Activated CD4-positive, alpha-beta T cell treated with anti-CD3 and anti-CD28 coated beads, Interleukin-2, amount 10 ng/mL, durations not matched to agents 24 days and 14 days (primary cell): Measurements from ENCODE around the gene IRF3. TPM values are rescaled to one million over a fixed set of nuclear protein-coding genes. Genes with fewer than 3 reads are reported as not detected.

ENCODE experiments used
- DNase-seq: peaks from one replicate; pipeline ENCODE4 v3.0.0; 2022
- H3K27ac Mint-ChIP-seq: one replicate; pipeline ENCODE4 v1.8.0; 2022; ENCODE audit warnings: mild to moderate bottlenecking, mixed read lengths
- H3K27me3 Mint-ChIP-seq: one replicate; pipeline ENCODE4 v1.8.0; 2022; ENCODE audit warnings: mixed read lengths
- H3K36me3 Mint-ChIP-seq: one replicate; pipeline ENCODE4 v1.8.0; 2022; ENCODE audit warnings: low read depth, mild to moderate bottlenecking, mixed read lengths
- H3K4me1 Mint-ChIP-seq: one replicate; pipeline ENCODE4 v1.8.0; 2021; ENCODE audit warnings: mixed read lengths
- H3K4me3 Mint-ChIP-seq: one replicate; pipeline ENCODE4 v1.8.0; 2022; ENCODE audit warnings: mild to moderate bottlenecking, moderate library complexity, mixed read lengths
- H3K9me3 Mint-ChIP-seq: one replicate; pipeline ENCODE4 v1.8.0; 2021; ENCODE audit warnings: mixed read lengths
- intact Hi-C: fragments of 100-400 bp; cut with micrococcal nuclease; formaldehyde crosslinking; loops from one replicate; pipeline ENCODE4 v1.15.1; 2023
- total RNA-seq: library from RNA; stranded (reverse); gene quantifications from 2 replicates; pipeline ENCODE4 v1.2.3, GENCODE V29; 2022

IRF3 gene
- total RNA-seq, 1 donor from 2014 or later: 151 TPM

DNA sequence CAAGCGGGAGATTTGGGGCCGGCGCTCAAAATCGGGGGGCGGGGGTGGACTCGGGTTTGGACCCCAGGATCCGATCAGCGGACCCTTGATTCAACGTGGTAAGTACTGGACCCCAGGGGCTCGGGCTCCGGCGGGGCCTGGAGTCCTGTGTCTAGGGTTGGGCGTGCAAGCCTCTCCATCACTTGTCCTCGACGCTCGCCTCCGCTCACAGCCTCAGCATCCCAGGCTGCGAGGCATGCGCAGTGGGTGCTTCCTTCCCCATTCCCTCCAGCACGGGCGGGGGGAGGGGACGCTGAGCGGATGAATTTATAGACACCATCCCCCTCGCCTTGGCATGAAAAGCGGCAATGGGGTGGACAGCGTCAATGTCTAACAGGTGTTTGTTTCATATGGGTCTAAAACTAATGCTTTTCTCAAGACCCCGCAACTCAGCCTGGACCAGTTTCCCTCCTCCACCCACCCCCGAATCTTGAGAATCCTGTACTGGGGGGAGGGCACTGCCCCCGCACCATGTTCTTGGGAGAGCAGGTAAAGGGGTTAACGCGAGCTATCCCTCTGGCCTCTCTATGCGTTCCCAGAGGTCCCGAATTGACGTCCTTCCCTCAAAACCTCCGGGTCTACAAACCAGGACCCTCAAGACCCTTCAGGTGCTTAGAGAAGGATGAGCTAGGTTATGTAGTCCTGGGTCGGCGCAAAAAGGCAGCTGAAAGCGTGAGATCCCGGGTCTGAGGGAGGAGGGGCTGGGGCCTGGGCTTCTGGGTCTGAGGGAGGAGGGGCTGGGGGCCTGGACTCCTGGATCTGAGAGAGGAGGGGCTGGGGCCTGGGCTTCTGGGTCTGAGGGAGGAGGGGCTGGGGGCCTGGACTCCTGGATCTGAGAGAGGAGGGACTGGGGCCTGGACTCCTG, 25.8 kb upstream of the IRF3 start:
- Mint-ChIP-seq H3K27me3 (peaks cover 13% of the 10 kb centered on the region), H3K9me3 (no peaks in the 10 kb centered on the region), H3K4me1 (peaks cover 19% of the 10 kb centered on the region), H3K36me3 (peaks cover 26% of the 10 kb centered on the region), H3K27ac (peak overlapping the region; percentile 63), H3K4me3 (peak overlapping the region; percentile 87)
- peak; percentile 79 for DNase-seq
- intact Hi-C loops: loop anchor here (2.0 kb wide), 1 partner anchor 75 kb away; the partner anchor contains the start of gene AP2A1

DNA sequence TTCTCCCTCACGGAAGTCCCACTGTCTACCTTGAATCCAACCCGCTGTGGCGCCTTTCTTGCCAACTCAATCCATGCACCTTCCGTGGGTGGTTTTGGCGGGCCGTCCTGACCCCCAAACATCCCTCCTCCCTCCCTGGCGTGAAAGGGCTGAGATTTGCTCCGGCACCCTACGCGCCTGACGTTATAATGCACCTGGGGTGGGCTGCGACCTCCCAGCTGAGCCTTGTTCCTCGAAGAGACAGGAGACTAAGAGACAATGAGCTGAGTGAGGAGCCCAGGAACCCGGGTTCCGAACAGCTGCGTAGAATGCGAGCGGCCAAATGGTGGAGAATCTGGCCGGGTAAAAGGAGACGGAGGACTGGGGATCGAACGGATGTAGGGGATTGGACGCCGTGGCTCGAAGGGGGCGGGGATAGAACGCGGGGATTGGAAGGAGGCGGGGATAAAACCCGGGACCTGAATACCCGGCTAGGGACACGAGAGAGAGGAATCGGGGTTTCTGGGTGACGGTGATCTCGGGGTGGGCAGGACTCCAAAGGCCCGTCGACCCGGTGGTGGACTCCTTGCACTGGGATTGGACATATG, 25.1 kb upstream of the IRF3 start, which contains the start of gene CPT1C:
TSS of gene CPT1C (plus strand) at position 461 of the 587 bp plus-strand sequence. CDS start 1,137 bp downstream, outside the sequence.
- peaks cover 13% of the 10 kb centered on the region for H3K27me3 Mint-ChIP-seq
- peak within 1 kb of the TSS; percentile 63 for H3K27ac Mint-ChIP-seq
- no peaks in the 10 kb centered on the region for H3K9me3 Mint-ChIP-seq
- DNase-seq: peak; percentile 88
- H3K4me1 Mint-ChIP-seq: peaks cover 19% of the 10 kb centered on the region
- intact Hi-C loops: loop anchor here (2.0 kb wide), 1 partner anchor 76 kb away; the partner anchor contains the start of gene AP2A1
- H3K4me3 Mint-ChIP-seq: peak within 1 kb of the TSS; percentile 87
- H3K36me3 Mint-ChIP-seq: peaks cover 30% of the 10 kb centered on the region

DNA sequence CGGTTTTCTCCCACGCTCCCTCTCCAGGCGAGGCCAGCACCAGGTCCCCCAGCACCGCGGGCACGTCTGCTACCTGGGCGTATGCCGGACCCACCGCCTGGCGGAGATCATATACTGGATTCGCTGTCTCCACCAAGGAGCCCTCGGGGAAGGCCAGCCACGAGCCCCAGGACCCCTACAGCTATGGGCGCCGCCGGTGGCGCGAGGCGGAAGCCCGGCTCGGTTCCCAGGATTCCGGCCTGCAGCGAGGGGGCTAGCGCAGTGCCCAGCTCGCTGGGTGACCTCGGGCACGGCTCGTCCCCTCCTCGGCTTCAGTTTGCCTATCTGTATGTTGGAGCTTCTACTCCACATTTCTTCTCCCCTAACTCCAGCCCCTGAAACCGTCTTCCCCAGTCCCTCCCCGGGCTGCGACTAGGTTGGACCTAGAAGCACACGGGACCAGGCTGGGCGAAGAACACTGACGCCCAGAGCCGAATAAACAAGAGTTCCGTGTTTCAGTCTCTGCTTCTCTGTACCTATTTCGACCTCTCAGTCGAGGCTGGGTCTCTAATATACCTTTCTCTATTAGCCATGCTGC, 24.5 kb upstream of the IRF3 start:
- intact Hi-C loops: loop anchor here (2.0 kb wide), 1 partner anchor 77 kb away; the partner anchor contains the start of gene AP2A1
- peaks cover 35% of the 10 kb centered on the region for H3K36me3 Mint-ChIP-seq
- peak overlapping the region; percentile 4 for H3K27ac Mint-ChIP-seq
- H3K4me3 Mint-ChIP-seq: peak overlapping the region; percentile 87
- no peaks in the 10 kb centered on the region for H3K9me3 Mint-ChIP-seq
- peaks cover 13% of the 10 kb centered on the region for H3K27me3 Mint-ChIP-seq
- DNase-seq: no peak
- peaks cover 19% of the 10 kb centered on the region for H3K4me1 Mint-ChIP-seq

DNA sequence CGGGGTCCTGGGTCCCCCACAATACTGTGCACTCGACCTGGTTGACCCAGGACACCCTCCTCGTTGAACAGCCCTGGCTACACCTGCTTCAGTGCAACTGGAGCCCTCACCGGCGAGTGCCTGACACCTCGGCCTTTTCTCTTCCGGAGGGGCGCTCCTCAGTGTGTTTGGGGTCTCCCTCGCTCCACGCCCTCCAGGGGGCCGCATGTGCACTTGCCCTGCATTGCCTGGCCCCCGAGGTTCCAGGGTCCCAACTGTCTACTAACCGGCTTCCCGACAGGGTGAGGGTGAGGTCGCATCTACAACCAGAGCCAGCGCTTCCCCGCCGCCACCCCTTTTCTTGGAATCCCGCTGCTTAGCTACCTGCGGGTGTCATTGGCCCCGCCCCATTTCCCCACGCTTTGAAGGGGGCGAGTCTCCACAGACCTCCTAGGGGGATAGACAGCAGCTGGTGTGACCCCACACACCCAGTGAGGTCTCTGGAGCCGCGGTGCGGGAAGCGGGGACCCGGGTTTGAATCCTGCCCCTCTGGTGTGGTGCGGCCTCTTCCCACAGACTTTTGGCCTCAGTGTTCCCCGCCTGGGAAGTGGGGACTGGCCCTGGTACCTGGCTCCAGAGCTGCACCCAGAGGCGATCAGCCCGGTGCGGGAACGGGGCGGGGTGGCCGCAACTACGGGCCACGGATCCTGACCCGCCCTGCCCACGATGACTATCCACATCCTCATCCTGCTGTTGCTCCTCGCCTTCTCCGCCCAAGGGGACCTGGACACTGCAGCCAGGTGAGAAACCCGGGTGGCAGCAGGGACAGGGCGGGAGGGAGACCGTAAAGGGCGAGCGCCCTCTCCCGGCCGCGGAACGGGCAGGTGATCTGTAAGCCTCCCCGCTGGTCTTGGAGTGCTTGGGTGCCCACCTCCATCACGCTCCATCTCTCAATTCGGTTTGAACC, 23.7 kb upstream of the IRF3 start, which contains the start of gene ADM5:
TSS of gene ADM5 (plus strand) at position 462 of the 946 bp plus-strand sequence. CDS start at position 706, 244 bp downstream.
- DNase-seq: peak; percentile 77
- H3K27me3 Mint-ChIP-seq: peaks cover 13% of the 10 kb centered on the region
- peaks cover 38% of the 10 kb centered on the region for H3K36me3 Mint-ChIP-seq
- peak within 1 kb of the TSS; percentile 43 for H3K27ac Mint-ChIP-seq
- H3K9me3 Mint-ChIP-seq: no peaks in the 10 kb centered on the region
- intact Hi-C loops: loop anchor here (2.0 kb wide), 1 partner anchor 77 kb away; the partner anchor contains the start of gene AP2A1
- peaks cover 19% of the 10 kb centered on the region for H3K4me1 Mint-ChIP-seq
- peak within 1 kb of the TSS; percentile 87 for H3K4me3 Mint-ChIP-seq

DNA sequence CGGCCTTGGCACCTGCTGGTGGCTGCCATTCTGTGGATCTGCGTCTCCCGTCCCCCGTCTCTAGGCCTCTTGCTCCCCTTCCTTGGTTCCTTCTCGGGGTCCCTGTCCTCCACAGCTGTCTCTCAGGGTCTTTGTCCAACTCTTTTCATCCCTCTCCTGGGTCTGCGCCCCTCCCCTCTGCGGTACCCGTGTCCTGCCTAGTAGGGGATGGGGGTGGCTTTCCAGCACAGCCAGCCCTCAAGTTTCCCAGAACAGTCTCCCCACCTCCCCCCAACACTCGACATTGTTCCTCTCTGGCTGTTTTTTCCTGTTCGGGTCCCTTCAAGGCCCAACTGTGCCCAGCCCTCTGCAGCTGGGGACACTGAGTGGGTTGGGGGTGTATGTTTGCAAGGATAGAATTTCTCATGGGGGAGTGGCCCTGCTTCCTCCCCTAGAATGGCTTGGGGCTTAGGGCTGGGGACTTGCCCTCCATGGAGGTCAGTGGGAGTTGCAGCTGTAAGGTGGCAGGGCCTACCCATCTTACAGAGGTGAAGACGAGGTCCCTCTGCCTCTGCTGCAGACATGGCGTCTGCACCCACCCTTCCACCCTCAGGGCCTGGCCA, 23.0 kb upstream of the IRF3 start:
- no peaks in the 10 kb centered on the region for H3K9me3 Mint-ChIP-seq
- H3K36me3 Mint-ChIP-seq: peaks cover 46% of the 10 kb centered on the region
- peaks cover 19% of the 10 kb centered on the region for H3K4me1 Mint-ChIP-seq
- no peak for DNase-seq
- H3K27ac Mint-ChIP-seq: peak overlapping the region; percentile 43
- intact Hi-C loops: no loop called here
- H3K27me3 Mint-ChIP-seq: peaks cover 13% of the 10 kb centered on the region
- no peak overlapping the region for H3K4me3 Mint-ChIP-seq

DNA sequence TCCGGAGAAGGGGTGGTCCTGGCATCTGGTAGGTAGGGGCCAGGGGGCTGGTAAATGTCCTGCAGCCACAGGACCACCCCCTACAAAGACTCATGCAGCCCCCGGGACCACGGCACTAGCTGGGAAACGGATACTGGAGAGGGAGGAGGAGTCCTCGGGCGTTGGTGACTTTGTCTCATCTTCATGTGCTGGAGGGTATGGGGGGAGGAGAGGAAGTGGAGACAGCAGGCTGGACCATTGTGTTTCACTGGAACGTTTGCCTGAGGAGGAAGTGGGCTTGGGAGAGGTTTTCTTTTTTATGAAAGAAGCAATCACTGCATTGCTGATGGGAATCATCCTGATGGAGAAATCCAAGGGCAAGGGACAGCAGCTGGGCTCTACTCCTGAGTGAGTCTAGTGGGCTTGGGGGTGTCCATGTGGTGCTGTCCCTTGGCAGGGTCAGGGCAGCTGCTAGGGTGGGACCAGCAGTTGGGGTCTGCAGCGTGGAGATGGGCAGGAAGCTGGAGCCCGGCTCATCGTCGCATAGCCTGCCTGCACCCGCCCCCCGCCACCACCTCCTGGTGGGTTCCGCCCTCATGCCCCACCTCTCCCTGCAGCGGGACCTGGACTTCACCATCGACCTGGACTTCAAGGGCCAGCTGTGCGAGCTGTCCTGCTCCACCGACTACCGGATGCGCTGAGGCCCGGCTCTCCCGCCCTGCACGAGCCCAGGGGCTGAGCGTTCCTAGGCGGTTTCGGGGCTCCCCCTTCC, 22.1 kb upstream of the IRF3 start:
- Mint-ChIP-seq H3K27me3 (peaks cover 13% of the 10 kb centered on the region), H3K27ac (peak overlapping the region; percentile 31), H3K4me3 (no peak overlapping the region), H3K36me3 (peaks cover 50% of the 10 kb centered on the region), H3K9me3 (no peaks in the 10 kb centered on the region), H3K4me1 (peaks cover 19% of the 10 kb centered on the region)
- intact Hi-C loops: no loop called here
- DNase-seq: no peak

DNA sequence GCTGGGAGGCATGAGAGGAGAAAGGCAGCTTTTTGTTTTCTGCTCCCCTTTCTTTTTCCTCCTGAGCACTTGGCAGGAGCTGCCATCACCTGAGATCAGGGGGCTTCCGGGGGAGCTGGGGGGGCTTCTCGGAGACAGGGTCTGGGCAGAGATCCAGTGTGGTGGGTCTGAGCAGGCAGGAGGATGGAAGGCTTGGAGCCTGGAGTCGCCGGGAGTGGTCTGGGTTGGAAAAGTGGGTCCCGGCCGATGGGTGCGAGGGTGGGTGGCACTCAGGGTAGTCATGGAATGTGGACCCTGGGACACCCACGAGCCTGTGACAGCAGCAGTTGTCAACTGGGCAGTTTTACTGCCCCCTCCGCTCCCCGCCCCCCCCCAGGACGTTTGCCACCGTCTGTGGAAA, 21.5 kb upstream of the IRF3 start:
- H3K27me3 Mint-ChIP-seq: peaks cover 8% of the 10 kb centered on the region
- no peak overlapping the region for H3K27ac Mint-ChIP-seq
- DNase-seq: no peak
- H3K9me3 Mint-ChIP-seq: no peaks in the 10 kb centered on the region
- H3K4me1 Mint-ChIP-seq: peaks cover 22% of the 10 kb centered on the region
- intact Hi-C loops: no loop called here
- no peak overlapping the region for H3K4me3 Mint-ChIP-seq
- peaks cover 54% of the 10 kb centered on the region for H3K36me3 Mint-ChIP-seq

DNA sequence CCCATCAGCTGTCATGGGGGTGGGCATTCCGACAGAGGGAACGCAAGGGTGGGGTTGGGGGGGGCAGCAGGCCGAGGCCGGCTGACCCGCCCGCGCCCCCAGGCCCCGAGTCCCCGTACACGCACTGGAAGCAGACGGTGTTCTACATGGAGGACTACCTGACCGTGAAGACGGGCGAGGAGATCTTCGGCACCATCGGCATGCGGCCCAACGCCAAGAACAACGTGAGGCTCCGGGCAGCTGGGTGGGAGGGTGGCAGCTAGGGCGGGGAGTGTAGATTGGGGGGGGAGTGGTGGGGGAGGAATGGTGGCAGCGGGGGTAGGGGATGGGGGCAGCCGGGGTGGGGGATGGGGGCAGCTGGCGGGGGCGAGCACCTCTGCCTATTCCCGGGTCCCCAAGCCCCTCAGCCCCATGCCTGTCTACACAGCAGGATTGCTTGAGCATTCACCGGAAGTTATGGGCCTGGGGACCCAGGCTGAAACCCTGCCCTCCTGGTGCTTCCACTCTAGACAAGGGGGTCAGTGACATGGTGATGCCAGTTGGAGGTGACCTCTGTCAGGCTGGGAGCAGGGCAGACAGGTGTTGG, 20.9 kb upstream of the IRF3 start:
- intact Hi-C loops: no loop called here
- Mint-ChIP-seq H3K4me1 (peaks cover 23% of the 10 kb centered on the region), H3K9me3 (no peaks in the 10 kb centered on the region), H3K4me3 (no peak overlapping the region), H3K36me3 (peaks cover 59% of the 10 kb centered on the region), H3K27ac (no peak overlapping the region), H3K27me3 (peaks cover 8% of the 10 kb centered on the region)
- no peak for DNase-seq

DNA sequence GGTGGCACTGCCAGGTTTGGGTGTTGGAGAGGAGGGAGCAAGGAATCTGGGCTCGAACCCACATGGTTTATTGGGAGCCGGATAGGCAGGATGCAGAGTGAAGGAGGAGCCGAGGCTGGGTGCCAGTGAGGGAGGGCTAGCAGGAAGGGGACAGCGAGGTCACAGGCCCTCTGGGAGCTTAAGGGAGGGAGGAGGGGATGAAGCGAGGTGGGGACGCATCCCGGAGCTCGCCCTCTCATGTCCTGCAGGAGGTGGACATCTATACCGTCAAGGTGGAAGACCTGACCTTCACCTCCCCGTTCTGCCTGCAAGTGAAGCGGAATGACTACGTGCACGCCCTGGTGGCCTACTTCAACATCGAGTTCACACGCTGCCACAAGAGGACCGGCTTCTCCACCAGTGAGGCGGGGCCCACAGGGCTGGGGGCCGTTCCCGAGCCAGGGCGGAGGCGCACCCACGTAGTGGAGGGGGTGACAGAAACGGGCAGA, 20.2 kb upstream of the IRF3 start:
- Mint-ChIP-seq H3K4me1 (peaks cover 20% of the 10 kb centered on the region), H3K27ac (no peak overlapping the region), H3K9me3 (no peaks in the 10 kb centered on the region), H3K36me3 (peaks cover 62% of the 10 kb centered on the region), H3K27me3 (peaks cover 7% of the 10 kb centered on the region), H3K4me3 (no peak overlapping the region)
- DNase-seq: no peak
- intact Hi-C loops: no loop called here

DNA sequence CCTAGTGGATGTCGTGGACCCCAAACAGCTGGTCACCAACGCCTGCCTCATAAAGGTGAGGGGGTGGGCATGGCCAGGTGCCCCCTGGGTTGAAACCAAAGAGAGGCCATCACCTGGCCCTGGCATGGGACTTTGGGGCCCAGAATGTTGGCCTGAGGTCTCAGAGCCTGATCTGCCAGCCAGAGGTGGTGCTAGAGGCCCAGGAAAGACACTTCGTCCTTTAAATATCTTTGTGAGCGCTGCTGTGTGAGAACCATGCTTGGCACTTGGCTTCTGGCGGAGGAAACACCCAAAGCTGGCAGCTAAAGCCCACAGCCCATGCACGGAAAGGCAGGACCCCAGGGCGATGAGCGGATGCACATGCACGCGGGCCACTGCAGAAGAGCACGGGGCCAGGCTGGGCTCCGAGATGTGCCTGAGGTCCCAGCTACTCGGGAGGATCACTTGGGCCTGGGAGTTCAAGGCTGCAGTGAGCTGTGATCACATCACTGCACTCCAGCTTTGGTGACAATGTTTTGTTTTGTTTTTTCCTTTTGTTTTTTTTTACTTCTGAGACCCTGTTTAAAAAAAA, 19.4 kb upstream of the IRF3 start:
- no peaks in the 10 kb centered on the region for H3K9me3 Mint-ChIP-seq
- no peak overlapping the region for H3K4me3 Mint-ChIP-seq
- DNase-seq: no peak
- intact Hi-C loops: no loop called here
- H3K27me3 Mint-ChIP-seq: no peaks in the 10 kb centered on the region
- peaks cover 61% of the 10 kb centered on the region for H3K36me3 Mint-ChIP-seq
- H3K4me1 Mint-ChIP-seq: peaks cover 18% of the 10 kb centered on the region
- H3K27ac Mint-ChIP-seq: no peak overlapping the region

DNA sequence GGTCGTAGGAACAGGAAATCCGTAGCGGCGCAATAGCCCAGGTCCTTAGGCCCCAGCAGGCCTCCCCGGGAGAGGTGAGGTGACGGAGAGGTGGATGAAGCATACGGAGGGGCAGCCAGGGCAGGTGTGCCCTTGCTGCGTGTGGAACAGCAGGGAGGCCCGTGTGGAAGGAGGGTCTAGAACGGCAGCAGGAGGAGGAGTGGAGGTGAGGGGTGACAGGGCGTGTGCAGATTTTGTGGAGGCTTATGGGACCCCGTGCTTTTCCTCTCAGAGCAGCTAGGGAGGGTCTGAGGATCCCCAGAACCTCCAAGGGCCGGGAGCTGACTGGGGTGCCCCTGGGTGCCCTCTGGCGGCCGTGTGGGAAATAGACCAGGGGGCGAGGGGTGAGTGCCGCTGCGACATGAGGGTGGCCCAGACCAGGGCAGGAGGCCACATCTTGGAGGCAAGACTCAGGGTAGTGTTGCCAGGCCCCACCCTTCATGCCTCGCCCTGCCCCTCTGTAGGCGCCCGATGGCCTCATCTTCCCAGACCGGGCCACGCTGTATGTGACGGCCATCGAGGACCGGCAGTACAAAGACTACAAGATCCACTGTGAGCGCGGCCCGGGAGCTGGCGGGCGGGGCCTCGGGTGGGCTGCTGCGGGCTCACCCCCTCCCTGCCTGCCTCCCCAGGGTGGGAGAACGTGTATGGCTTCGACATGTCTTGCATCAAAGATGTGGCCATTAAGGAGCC, 18.8 kb upstream of the IRF3 start:
- no peak overlapping the region for H3K27ac Mint-ChIP-seq
- H3K27me3 Mint-ChIP-seq: no peaks in the 10 kb centered on the region
- H3K4me3 Mint-ChIP-seq: no peak overlapping the region
- intact Hi-C loops: no loop called here
- no peaks in the 10 kb centered on the region for H3K9me3 Mint-ChIP-seq
- DNase-seq: peak; percentile 73
- peaks cover 62% of the 10 kb centered on the region for H3K36me3 Mint-ChIP-seq
- peaks cover 19% of the 10 kb centered on the region for H3K4me1 Mint-ChIP-seq
